A549 (cell line): Measurements from ENCODE around the gene BBLN.

Source experiments
- CHD2 ChIP-seq: fragments of 150-350 bp; IDR thresholded peaks from 2 replicates; pipeline ENCODE4 v1.6.1; 2014; ENCODE audit warnings: low read length; ENCODE audit not compliant: partially characterized antibody
- ESRRA ChIP-seq: fragments of 150-350 bp; IDR thresholded peaks from 2 replicates; pipeline ENCODE4 v1.6.1; 2014; ENCODE audit warnings: mild to moderate bottlenecking, low read length, borderline replicate concordance
- MAFK ChIP-seq: fragments of 450-650 bp; IDR thresholded peaks from 2 replicates; pipeline ENCODE4 v1.6.1; 2014; ENCODE audit not compliant: partially characterized antibody
- RAD21 ChIP-seq, 2 experiments: fragments of >200 bp in 1 of 2; sonication (Bioruptor Twin) in 1 of 2; formaldehyde crosslinking in 1 of 2; IDR thresholded peaks in 1 of 2; conservative IDR thresholded peaks in 1 of 2; 2 replicates in 1 of 2; 3 replicates in 1 of 2; pipeline ENCODE4 v1.6.1; 2012 to 2018; ENCODE audit warnings: inconsistent platforms in 1 of 2
- RFX5 ChIP-seq: fragments of 450-650 bp; IDR thresholded peaks from 2 replicates; pipeline ENCODE4 v1.7.1; 2014; ENCODE audit warnings: antibody characterized with exemption, mild to moderate bottlenecking, moderate library complexity
- TF ChIP-seq, protein P1 (sequence below): fragments of >200 bp; sonication (Bioruptor Twin); formaldehyde crosslinking; IDR thresholded peaks from 3 replicates; pipeline ENCODE4 v1.5.1; 2016

DNA sequence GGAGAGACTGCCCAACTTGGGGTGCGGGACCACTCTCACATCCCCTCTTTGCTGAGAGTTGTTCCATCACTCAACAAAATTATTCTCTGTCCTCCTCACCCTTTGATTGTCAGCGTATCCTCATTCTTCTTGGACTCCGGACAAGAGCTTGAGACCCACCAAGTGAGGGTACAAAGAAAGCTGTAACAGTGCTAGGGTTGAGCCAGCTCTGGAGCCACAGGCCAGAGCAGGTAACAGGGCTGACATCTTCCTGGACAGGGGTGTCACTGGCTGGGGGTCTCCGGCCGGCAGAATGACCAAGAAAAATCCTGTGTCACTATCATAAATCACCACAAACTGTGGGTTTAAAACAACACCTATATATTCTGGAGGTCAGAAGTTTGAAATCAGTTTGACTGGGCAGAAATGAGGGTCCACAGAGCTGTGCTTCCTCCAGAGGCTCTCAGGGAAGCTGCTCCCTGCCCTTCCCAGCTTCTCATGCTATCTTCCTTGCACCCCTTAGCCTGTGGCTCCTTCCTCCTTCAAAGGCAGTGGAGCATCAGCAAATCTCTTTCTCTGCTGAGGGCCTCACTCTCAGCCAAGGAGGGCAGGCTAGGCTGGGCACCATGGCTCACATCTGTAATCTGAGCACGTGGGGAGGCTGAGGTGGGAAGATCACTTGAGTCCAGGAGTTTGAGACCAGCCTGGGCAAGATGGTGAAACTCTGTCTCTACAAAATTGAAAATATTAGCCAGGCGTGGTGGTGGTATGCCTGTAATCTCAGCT is 4.1 kb upstream of the BBLN start:
- TF ChIP-seq RAD21 (conservative IDR thresholded peaks at IDR 0.05 in 1 of 2, IDR thresholded peaks at IDR 0.05 in 1 of 2) (no peak), CHD2 (no peak), ESRRA (no peak), RFX5 (no peak), MAFK (no peak)
- TF ChIP-seq, protein P1, sequence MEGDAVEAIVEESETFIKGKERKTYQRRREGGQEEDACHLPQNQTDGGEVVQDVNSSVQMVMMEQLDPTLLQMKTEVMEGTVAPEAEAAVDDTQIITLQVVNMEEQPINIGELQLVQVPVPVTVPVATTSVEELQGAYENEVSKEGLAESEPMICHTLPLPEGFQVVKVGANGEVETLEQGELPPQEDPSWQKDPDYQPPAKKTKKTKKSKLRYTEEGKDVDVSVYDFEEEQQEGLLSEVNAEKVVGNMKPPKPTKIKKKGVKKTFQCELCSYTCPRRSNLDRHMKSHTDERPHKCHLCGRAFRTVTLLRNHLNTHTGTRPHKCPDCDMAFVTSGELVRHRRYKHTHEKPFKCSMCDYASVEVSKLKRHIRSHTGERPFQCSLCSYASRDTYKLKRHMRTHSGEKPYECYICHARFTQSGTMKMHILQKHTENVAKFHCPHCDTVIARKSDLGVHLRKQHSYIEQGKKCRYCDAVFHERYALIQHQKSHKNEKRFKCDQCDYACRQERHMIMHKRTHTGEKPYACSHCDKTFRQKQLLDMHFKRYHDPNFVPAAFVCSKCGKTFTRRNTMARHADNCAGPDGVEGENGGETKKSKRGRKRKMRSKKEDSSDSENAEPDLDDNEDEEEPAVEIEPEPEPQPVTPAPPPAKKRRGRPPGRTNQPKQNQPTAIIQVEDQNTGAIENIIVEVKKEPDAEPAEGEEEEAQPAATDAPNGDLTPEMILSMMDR = no peak
